Measurements from ENCODE around the gene MPV17L. TPM values are rescaled to one million over a fixed set of nuclear protein-coding genes. Genes with fewer than 3 reads are reported as not detected.

Gene MPV17L
- total and polyA plus RNA-seq, 2 donors (not counting 1 experiment from before 2014, with no cell fraction given), result 0.02 to 0.66 TPM

- Histone ChIP-seq H3K9ac (ENCODE audit: insufficient read depth, low read length) (no peak overlapping the region), H3K9me3 (ENCODE audit: control insufficient read depth, insufficient read depth, low read depth, low read length) (no peaks in the 10 kb centered on the region), H3K4me2 (ENCODE audit: extremely low read depth, insufficient read depth, low read length) (no peak overlapping the region), H3K4me3 (replicated peaks in 1 of 4; ENCODE audit: control extremely low read depth in 1 of 4, insufficient read depth in 1 of 4, low read depth in 3 of 4, low read length in 4 of 4) (no peak overlapping the region), H3K36me3 (ENCODE audit: control insufficient read depth, insufficient read depth, low read length) (no peaks in the 10 kb centered on the region), H3K27me3 (ENCODE audit: control insufficient read depth, insufficient read depth, low read length) (no peaks in the 10 kb centered on the region), H3K79me2 (ENCODE audit: control insufficient read depth, insufficient read depth, low read length) (no peaks in the 10 kb centered on the region), H3K27ac (ENCODE audit: insufficient read depth, low read length) (no peak overlapping the region), H4K20me1 (ENCODE audit: control insufficient read depth, extremely low read depth, insufficient read depth, low read length) (no peaks in the 10 kb centered on the region), H3K4me1 (ENCODE audit: control insufficient read depth, extremely low read depth, insufficient read depth, low read length) (no peaks in the 10 kb centered on the region), H2AFZ (ENCODE audit: low read length) (no peak overlapping the region)
- TF ChIP-seq EZH2 (IDR thresholded peaks at IDR 0.05; ENCODE audit: low read length, missing control alignments) (no peak), CTCF (conservative IDR thresholded peaks at IDR 0.05 in 1 of 2, IDR thresholded peaks at IDR 0.05 in 1 of 2; ENCODE audit: low read depth in 1 of 2, low read length in 2 of 2) (no peak)
- DNase-seq (ENCODE audit: low read depth in 2 of 2), result no peak
Observed at GRCh38 chr16:15457958-15458357, 62.4 kb downstream of the MPV17L start.

GRCh38 chr16:15459791-15460190 lies 64.2 kb downstream of the MPV17L start:
- no peaks in the 10 kb centered on the region for H3K9me3 ChIP-seq (ENCODE audit: control insufficient read depth, insufficient read depth, low read depth, low read length)
- DNase-seq (ENCODE audit: low read depth in 2 of 2), result peak in 1 of 2 donors; percentile 32
- no peaks in the 10 kb centered on the region for H3K27me3 ChIP-seq (ENCODE audit: control insufficient read depth, insufficient read depth, low read length)
- no peaks in the 10 kb centered on the region for H4K20me1 ChIP-seq (ENCODE audit: control insufficient read depth, extremely low read depth, insufficient read depth, low read length)
- no peak overlapping the region for H3K4me3 ChIP-seq (replicated peaks in 1 of 4; ENCODE audit: control extremely low read depth in 1 of 4, insufficient read depth in 1 of 4, low read depth in 3 of 4, low read length in 4 of 4)
- no peak for TF ChIP-seq EZH2 (IDR thresholded peaks at IDR 0.05; ENCODE audit: low read length, missing control alignments)
- TF ChIP-seq CTCF (conservative IDR thresholded peaks at IDR 0.05 in 1 of 2, IDR thresholded peaks at IDR 0.05 in 1 of 2; ENCODE audit: low read depth in 1 of 2, low read length in 2 of 2), result no peak
- H3K9ac ChIP-seq (ENCODE audit: insufficient read depth, low read length), result no peak overlapping the region
- H3K27ac ChIP-seq (ENCODE audit: insufficient read depth, low read length), result no peak overlapping the region
- no peaks in the 10 kb centered on the region for H3K36me3 ChIP-seq (ENCODE audit: control insufficient read depth, insufficient read depth, low read length)
- H3K79me2 ChIP-seq (ENCODE audit: control insufficient read depth, insufficient read depth, low read length), result no peaks in the 10 kb centered on the region
- no peak overlapping the region for H3K4me2 ChIP-seq (ENCODE audit: extremely low read depth, insufficient read depth, low read length)
- H2AFZ ChIP-seq (ENCODE audit: low read length), result no peak overlapping the region
- H3K4me1 ChIP-seq (ENCODE audit: control insufficient read depth, extremely low read depth, insufficient read depth, low read length), result no peaks in the 10 kb centered on the region

GRCh38 chr16:15460601-15461000 lies 65.0 kb downstream of the MPV17L start:
- TF ChIP-seq CTCF (conservative IDR thresholded peaks at IDR 0.05 in 1 of 2, IDR thresholded peaks at IDR 0.05 in 1 of 2; ENCODE audit: low read depth in 1 of 2, low read length in 2 of 2) (no peak), EZH2 (IDR thresholded peaks at IDR 0.05; ENCODE audit: low read length, missing control alignments) (no peak)
- H3K9ac ChIP-seq (ENCODE audit: insufficient read depth, low read length), result no peak overlapping the region
- DNase-seq (ENCODE audit: low read depth in 2 of 2), result no peak
- H3K4me2 ChIP-seq (ENCODE audit: extremely low read depth, insufficient read depth, low read length), result no peak overlapping the region
- H4K20me1 ChIP-seq (ENCODE audit: control insufficient read depth, extremely low read depth, insufficient read depth, low read length), result no peaks in the 10 kb centered on the region
- H3K36me3 ChIP-seq (ENCODE audit: control insufficient read depth, insufficient read depth, low read length), result no peaks in the 10 kb centered on the region
- no peaks in the 10 kb centered on the region for H3K4me1 ChIP-seq (ENCODE audit: control insufficient read depth, extremely low read depth, insufficient read depth, low read length)
- no peak overlapping the region for H3K27ac ChIP-seq (ENCODE audit: insufficient read depth, low read length)
- no peak overlapping the region for H3K4me3 ChIP-seq (replicated peaks in 1 of 4; ENCODE audit: control extremely low read depth in 1 of 4, insufficient read depth in 1 of 4, low read depth in 3 of 4, low read length in 4 of 4)
- no peak overlapping the region for H2AFZ ChIP-seq (ENCODE audit: low read length)
- no peaks in the 10 kb centered on the region for H3K79me2 ChIP-seq (ENCODE audit: control insufficient read depth, insufficient read depth, low read length)
- no peaks in the 10 kb centered on the region for H3K9me3 ChIP-seq (ENCODE audit: control insufficient read depth, insufficient read depth, low read depth, low read length)
- no peaks in the 10 kb centered on the region for H3K27me3 ChIP-seq (ENCODE audit: control insufficient read depth, insufficient read depth, low read length)
